Suprapubic skin (tissue), 4 donors: ENCODE data around the gene TRABD2A. TPM values are rescaled to one million over a fixed set of nuclear protein-coding genes. Genes with fewer than 3 reads are reported as not detected.

Experiments
- DNase-seq, 2 donors: peaks; one replicate each; pipeline ENCODE4 v3.0.0-alpha.2; 2019; ENCODE audit warnings: low spot score in 2 of 2
- H3K27ac ChIP-seq: fragments of 200-600 bp; sonication (generic); one replicate; pipeline ENCODE4 v1.5.1; 2019
- H3K27me3 ChIP-seq: fragments of 200-600 bp; sonication (generic); one replicate; pipeline ENCODE4 v1.5.1; 2019
- H3K36me3 ChIP-seq: fragments of 200-600 bp; sonication (generic); one replicate; pipeline ENCODE4 v1.5.1; 2019
- H3K4me1 ChIP-seq: fragments of 200-600 bp; sonication (generic); one replicate; pipeline ENCODE4 v1.5.1; 2019
- H3K4me3 ChIP-seq: fragments of 200-600 bp; sonication (generic); one replicate; pipeline ENCODE4 v1.5.1; 2019; ENCODE audit warnings: mild to moderate bottlenecking
- H3K9me3 ChIP-seq: fragments of 200-600 bp; sonication (generic); one replicate; pipeline ENCODE4 v1.5.1; 2019
- EP300 ChIP-seq: sonication (generic); formaldehyde crosslinking; IDR thresholded peaks from one replicate; pipeline ENCODE4 v1.6.1; 2017; ENCODE audit warnings: antibody characterized with exemption
- POLR2A ChIP-seq, 2 donors: fragments of 450-650 bp; IDR thresholded peaks; one replicate each; pipeline ENCODE4 v1.6.1; 2017; ENCODE audit warnings: antibody characterized with exemption in 2 of 2, mild to moderate bottlenecking in 2 of 2, moderate library complexity in 2 of 2
- POLR2AphosphoS5 ChIP-seq, 3 donors: sonication (generic); formaldehyde crosslinking; IDR thresholded peaks; one replicate each; pipeline ENCODE4 v1.6.1; 2017; ENCODE audit warnings: antibody characterized with exemption in 3 of 3
- WGBS: methylation state at CpG from one replicate; pipeline ENCODE4 v1.1.5; 2018; 5-methylcytosine and 5-hydroxymethylcytosine counted together
- total RNA-seq, 4 donors: library from RNA; depleted of rRNA; stranded (reverse); fragments of >200 nt; gene quantifications; one replicate each; pipeline ENCODE4 v1.1.0, GENCODE V29; 2016
- TF ChIP-seq, protein P1 (sequence below), 2 donors: fragments of 200-600 bp in 1 of 2; fragments of 450-650 bp in 1 of 2; sonication (generic) in 1 of 2; IDR thresholded peaks; one replicate each; pipeline ENCODE4 v1.5.1; 2016 to 2019; ENCODE audit warnings: antibody characterized with exemption in 2 of 2, mild to moderate bottlenecking in 1 of 2, moderate library complexity in 1 of 2

Gene TRABD2A
- total RNA-seq, 4 donors from 2014 or later: 0.68 to 2.4 (median 1.7) TPM; not detected in 1

DNA sequence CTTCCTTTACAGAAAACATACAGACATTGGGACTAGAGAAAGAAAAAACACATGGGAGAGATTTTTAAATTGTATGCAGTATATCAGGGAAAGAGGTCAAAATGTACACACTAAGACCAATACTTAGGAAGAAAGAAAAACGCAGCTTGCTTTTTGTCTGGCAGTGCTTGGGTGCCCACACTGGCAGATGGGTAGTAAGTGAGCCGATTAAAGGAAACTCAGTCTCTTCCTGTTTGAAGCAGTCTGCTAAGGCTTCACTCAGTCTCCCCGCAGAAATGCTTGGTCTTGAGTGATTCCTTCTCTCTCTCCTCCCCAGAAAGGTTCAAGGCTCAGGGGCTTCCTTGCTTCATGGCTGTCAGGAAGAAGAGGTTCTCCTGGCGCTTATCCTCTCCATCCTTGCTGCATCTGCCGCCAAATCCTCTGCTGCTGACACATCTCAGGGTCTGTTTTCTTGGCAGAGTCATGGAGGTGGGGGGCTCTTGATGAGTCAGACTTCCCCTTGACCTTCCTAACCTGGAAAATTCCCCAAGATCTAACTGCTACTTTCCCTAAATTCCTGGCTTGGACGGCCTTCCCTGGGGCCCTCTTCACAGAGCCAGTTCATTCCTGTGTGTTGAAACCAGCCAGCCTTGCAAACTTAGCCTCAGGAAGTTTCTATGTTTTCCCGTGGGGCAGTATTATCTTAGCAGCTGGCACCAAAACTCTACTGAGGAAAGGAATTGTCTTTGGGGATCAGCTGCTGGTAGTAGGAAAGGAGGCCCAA lies 14.1 kb upstream of the TRABD2A start:
- WGBS: 61% methylated on average over 7 of the region's 7 CpGs
- Histone ChIP-seq H3K36me3 (no peaks in the 10 kb centered on the region), H3K4me1 (peaks cover 27% of the 10 kb centered on the region), H3K27ac (no peak overlapping the region), H3K4me3 (no peak overlapping the region), H3K9me3 (no peaks in the 10 kb centered on the region), H3K27me3 (no peaks in the 10 kb centered on the region)
- no peak for TF ChIP-seq EP300
- no peak for TF ChIP-seq POLR2AphosphoS5 (IDR thresholded peaks at IDR 0.05)
- TF ChIP-seq, protein P1, sequence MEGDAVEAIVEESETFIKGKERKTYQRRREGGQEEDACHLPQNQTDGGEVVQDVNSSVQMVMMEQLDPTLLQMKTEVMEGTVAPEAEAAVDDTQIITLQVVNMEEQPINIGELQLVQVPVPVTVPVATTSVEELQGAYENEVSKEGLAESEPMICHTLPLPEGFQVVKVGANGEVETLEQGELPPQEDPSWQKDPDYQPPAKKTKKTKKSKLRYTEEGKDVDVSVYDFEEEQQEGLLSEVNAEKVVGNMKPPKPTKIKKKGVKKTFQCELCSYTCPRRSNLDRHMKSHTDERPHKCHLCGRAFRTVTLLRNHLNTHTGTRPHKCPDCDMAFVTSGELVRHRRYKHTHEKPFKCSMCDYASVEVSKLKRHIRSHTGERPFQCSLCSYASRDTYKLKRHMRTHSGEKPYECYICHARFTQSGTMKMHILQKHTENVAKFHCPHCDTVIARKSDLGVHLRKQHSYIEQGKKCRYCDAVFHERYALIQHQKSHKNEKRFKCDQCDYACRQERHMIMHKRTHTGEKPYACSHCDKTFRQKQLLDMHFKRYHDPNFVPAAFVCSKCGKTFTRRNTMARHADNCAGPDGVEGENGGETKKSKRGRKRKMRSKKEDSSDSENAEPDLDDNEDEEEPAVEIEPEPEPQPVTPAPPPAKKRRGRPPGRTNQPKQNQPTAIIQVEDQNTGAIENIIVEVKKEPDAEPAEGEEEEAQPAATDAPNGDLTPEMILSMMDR (IDR thresholded peaks at IDR 0.05): no peak
- TF ChIP-seq POLR2A (IDR thresholded peaks at IDR 0.05): no peak
- no peak for DNase-seq

DNA sequence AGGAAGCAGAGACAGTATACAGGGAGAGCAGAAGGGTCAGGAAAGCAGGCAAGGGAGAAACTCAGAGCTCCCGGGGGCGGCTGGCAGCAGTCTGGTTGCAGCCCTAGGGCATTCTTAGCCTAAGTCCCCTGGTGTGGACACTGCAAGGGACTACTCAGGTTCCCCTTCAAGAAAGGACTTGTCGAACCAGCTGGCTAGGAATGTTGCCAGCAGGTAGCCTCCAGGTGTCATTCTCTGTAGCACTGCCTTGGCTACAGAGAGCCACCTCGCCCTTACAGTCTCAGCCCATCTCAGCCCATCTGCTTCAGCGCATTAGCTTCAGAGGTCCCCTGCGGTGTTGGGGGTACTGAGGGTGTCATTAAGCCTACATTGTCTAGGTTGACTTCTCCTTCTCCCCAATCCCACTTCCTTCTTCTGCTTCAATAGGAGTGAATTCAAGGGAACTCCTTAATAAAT lies 13.3 kb upstream of the TRABD2A start:
- 68% methylated on average over 6 of the region's 6 CpGs for WGBS
- DNase-seq: no peak
- TF ChIP-seq POLR2A (IDR thresholded peaks at IDR 0.05): no peak
- no peak for TF ChIP-seq POLR2AphosphoS5 (IDR thresholded peaks at IDR 0.05)
- TF ChIP-seq EP300: no peak
- TF ChIP-seq, protein P1 (IDR thresholded peaks at IDR 0.05): no peak
- Histone ChIP-seq H3K27me3 (no peaks in the 10 kb centered on the region), H3K27ac (no peak overlapping the region), H3K4me1 (peaks cover 29% of the 10 kb centered on the region), H3K9me3 (no peaks in the 10 kb centered on the region), H3K36me3 (no peaks in the 10 kb centered on the region), H3K4me3 (no peak overlapping the region)

- no peak for DNase-seq
- WGBS: 88% methylated on average over 12 of the region's 12 CpGs
- H3K9me3 ChIP-seq: no peaks in the 10 kb centered on the region
- TF ChIP-seq EP300 (no peak), POLR2A (IDR thresholded peaks at IDR 0.05) (no peak), POLR2AphosphoS5 (IDR thresholded peaks at IDR 0.05) (no peak)
- TF ChIP-seq, protein P1 (IDR thresholded peaks at IDR 0.05): no peak
- peaks cover 28% of the 10 kb centered on the region for H3K4me1 ChIP-seq
- H3K27ac ChIP-seq: no peak overlapping the region
- no peaks in the 10 kb centered on the region for H3K27me3 ChIP-seq
- H3K4me3 ChIP-seq: no peak overlapping the region
- H3K36me3 ChIP-seq: no peaks in the 10 kb centered on the region
These were observed 10.6 kb upstream of the TRABD2A start for GRCh38 chr2:84891355-84892010.

GRCh38 chr2:84889332-84889731 lies 8.4 kb upstream of the TRABD2A start:
- Histone ChIP-seq H3K4me1 (peaks cover 17% of the 10 kb centered on the region), H3K36me3 (no peaks in the 10 kb centered on the region), H3K27me3 (no peaks in the 10 kb centered on the region), H3K4me3 (peak overlapping the region; percentile 31), H3K9me3 (no peaks in the 10 kb centered on the region), H3K27ac (peak overlapping the region; percentile 67)
- TF ChIP-seq, protein P1 (IDR thresholded peaks at IDR 0.05): no peak
- TF ChIP-seq POLR2A (IDR thresholded peaks at IDR 0.05) (no peak), POLR2AphosphoS5 (IDR thresholded peaks at IDR 0.05) (no peak), EP300 (no peak)
- no peak for DNase-seq
- 87% methylated on average over 2 of the region's 2 CpGs for WGBS
